Keratinocyte (primary cell): ENCODE data around the gene UBLCP1. TPM values are rescaled to one million over a fixed set of nuclear protein-coding genes. Genes with fewer than 3 reads are reported as not detected.

Experiments
- DNase-seq: peaks from one replicate; pipeline ENCODE4 v3.0.0-alpha.2; 2011; ENCODE audit warnings: low read depth, missing footprints, low spot score
- FAIRE-seq: peaks from 2 replicates; lab custom pipeline; 2011; peaks lifted over from hg19 to GRCh38; lab: Jason Lieb, UNC
- H2AFZ ChIP-seq: 2 replicates; pipeline ENCODE4 v1.6.0; 2012; ENCODE audit warnings: low read length, control low read depth, inconsistent platforms; ENCODE audit not compliant: control insufficient read depth
- H3K27ac ChIP-seq: 2 replicates; pipeline ENCODE4 v1.5.1; 2011; ENCODE audit warnings: low read length; ENCODE audit not compliant: control insufficient read depth, insufficient read depth
- H3K27me3 ChIP-seq: 3 replicates; pipeline ENCODE4 v1.6.0; 2011; ENCODE audit warnings: low read length; ENCODE audit not compliant: control insufficient read depth, insufficient read depth; ENCODE audit errors: extremely low read depth
- H3K36me3 ChIP-seq, 2 experiments: 2 replicates in 1 of 2; 3 replicates in 1 of 2; pipeline ENCODE4 v1.5.1; 2011; ENCODE audit warnings: low read length in 2 of 2, mild to moderate bottlenecking in 1 of 2; ENCODE audit not compliant: control insufficient read depth in 2 of 2, insufficient read depth in 2 of 2; ENCODE audit errors: extremely low read depth in 1 of 2
- H3K4me1 ChIP-seq: 3 replicates; pipeline ENCODE4 v1.5.1; 2011; ENCODE audit warnings: low read length; ENCODE audit not compliant: control insufficient read depth, insufficient read depth; ENCODE audit errors: extremely low read depth
- H3K4me2 ChIP-seq: 3 replicates; pipeline ENCODE4 v1.6.0; 2011; ENCODE audit warnings: low read depth, low read length; ENCODE audit not compliant: control insufficient read depth, insufficient read depth; ENCODE audit errors: extremely low read depth
- H3K4me3 ChIP-seq, 3 experiments: fragments of 200-600 bp in 1 of 3; sonication (generic) in 1 of 3; 2 replicates in 2 of 3; 3 replicates in 1 of 3; pipeline ENCODE4 v1.5.1; 2011 to 2016; ENCODE audit warnings: low read length in 3 of 3, mild to moderate bottlenecking in 3 of 3, control low read depth in 2 of 3, inconsistent platforms in 1 of 3, low read depth in 1 of 3, mixed read lengths in 1 of 3, mixed run types in 1 of 3, moderate library complexity in 1 of 3; ENCODE audit not compliant: control insufficient read depth in 2 of 3, insufficient read depth in 2 of 3; ENCODE audit errors: extremely low read depth in 1 of 3
- H3K79me2 ChIP-seq: 2 replicates; pipeline ENCODE4 v1.6.0; 2012; ENCODE audit warnings: low read length; ENCODE audit not compliant: control insufficient read depth, insufficient read depth
- H3K9ac ChIP-seq: 3 replicates; pipeline ENCODE4 v1.6.0; 2011; ENCODE audit warnings: low read length; ENCODE audit not compliant: control insufficient read depth, insufficient read depth; ENCODE audit errors: extremely low read depth
- H3K9me1 ChIP-seq: 3 replicates; pipeline ENCODE4 v1.6.0; 2011; ENCODE audit warnings: low read length; ENCODE audit not compliant: control insufficient read depth, insufficient read depth; ENCODE audit errors: extremely low read depth
- H3K9me3 ChIP-seq: 2 replicates; pipeline ENCODE4 v1.5.1; 2012; ENCODE audit warnings: low read depth, low read length; ENCODE audit not compliant: control insufficient read depth
- H4K20me1 ChIP-seq: 3 replicates; pipeline ENCODE4 v1.6.0; 2011; ENCODE audit warnings: low read length; ENCODE audit not compliant: control insufficient read depth, insufficient read depth; ENCODE audit errors: extremely low read depth
- EZH2 ChIP-seq: IDR thresholded peaks from one replicate; pipeline ENCODE4 v1.6.1; 2012; ENCODE audit warnings: inconsistent platforms, mild to moderate bottlenecking, low read length, moderate library complexity
- dilution Hi-C: fragments of 300-500 bp; cut with MboI; formaldehyde crosslinking; loops from one replicate; pipeline ENCODE4 v1.7.0; 2020; ENCODE audit warnings: low sequenced_read_pairs; ENCODE audit not compliant: extremely low pct_ligation_motif_present
- polyA plus RNA-seq, 5 experiments: library from polyadenylated mRNA; depleted of rRNA in 3 of 5; stranded (reverse) in 3 of 5; stranded (forward) in 1 of 5; unstranded in 1 of 5; fragments of >200 nt; gene quantifications; 1 replicate in 1 of 5; 2 replicates in 3 of 5; 3 replicates in 1 of 5; pipeline versions ENCODE4 v1.2.1 to v1.2.3, GENCODE V29; 2011 to 2012; ENCODE audit warnings: missing spikeins in 2 of 5, low read depth in 1 of 5, low replicate concordance in 1 of 5
- TF ChIP-seq, protein P1 (sequence below), 3 experiments: IDR thresholded peaks in 1 of 3; conservative IDR thresholded peaks in 1 of 3; optimal IDR thresholded peaks in 1 of 3; 2 replicates in 2 of 3; 3 replicates in 1 of 3; pipeline versions ENCODE3 to v1.5.1; 2011; ENCODE audit warnings: low read length in 3 of 3, mild to moderate bottlenecking in 3 of 3, moderate library complexity in 2 of 3, control low read depth in 1 of 3, inconsistent platforms in 1 of 3; ENCODE audit not compliant: insufficient read depth in 2 of 3; ENCODE audit errors: extremely low read depth in 1 of 3

Gene UBLCP1
- polyA plus RNA-seq, 1 donor (not counting 4 experiments of a cell fraction or from before 2014, with no cell fraction given), result 42.5 TPM

DNA sequence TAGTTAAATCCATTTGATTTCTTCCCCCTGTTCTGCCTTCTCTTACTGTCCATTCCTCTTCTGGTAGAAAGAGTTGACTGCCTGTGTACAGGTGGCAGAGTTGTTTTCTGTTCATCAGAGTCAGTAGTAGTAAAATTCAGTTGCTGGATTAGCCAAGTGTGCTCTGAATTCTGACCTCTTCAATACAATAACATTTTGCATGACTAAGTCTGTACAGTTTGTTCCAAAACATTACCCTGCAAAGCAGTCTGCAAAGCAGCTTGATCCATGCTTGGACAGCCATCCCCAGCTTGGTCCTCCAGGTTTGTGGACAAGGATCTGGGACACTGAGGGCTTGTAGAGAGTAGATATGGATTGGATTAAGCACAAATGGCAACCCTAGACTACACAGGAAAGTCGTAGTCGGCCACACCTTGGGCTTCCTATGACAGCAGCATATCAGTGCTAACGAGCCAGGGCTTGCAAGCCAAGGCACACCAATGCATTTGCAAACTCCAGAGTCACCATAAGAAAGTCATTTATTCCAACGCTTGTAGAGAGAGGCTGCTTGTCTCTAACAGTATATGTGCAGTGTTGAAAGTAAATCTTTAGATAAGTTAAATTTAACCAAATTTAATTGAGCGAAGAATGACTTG, 42.0 kb downstream of the UBLCP1 start:
- Histone ChIP-seq H3K4me2 (peak overlapping the region; percentile 63), H3K4me3 (no peak overlapping the region), H4K20me1 (no peaks in the 10 kb centered on the region), H2AFZ (peak overlapping the region; percentile 82), H3K27ac (no peak overlapping the region), H3K27me3 (no peaks in the 10 kb centered on the region), H3K9me3 (no peaks in the 10 kb centered on the region), H3K36me3 (no peaks in the 10 kb centered on the region), H3K9me1 (no peaks in the 10 kb centered on the region), H3K4me1 (peaks cover 10% of the 10 kb centered on the region), H3K9ac (no peak overlapping the region), H3K79me2 (no peaks in the 10 kb centered on the region)
- TF ChIP-seq, protein P1, sequence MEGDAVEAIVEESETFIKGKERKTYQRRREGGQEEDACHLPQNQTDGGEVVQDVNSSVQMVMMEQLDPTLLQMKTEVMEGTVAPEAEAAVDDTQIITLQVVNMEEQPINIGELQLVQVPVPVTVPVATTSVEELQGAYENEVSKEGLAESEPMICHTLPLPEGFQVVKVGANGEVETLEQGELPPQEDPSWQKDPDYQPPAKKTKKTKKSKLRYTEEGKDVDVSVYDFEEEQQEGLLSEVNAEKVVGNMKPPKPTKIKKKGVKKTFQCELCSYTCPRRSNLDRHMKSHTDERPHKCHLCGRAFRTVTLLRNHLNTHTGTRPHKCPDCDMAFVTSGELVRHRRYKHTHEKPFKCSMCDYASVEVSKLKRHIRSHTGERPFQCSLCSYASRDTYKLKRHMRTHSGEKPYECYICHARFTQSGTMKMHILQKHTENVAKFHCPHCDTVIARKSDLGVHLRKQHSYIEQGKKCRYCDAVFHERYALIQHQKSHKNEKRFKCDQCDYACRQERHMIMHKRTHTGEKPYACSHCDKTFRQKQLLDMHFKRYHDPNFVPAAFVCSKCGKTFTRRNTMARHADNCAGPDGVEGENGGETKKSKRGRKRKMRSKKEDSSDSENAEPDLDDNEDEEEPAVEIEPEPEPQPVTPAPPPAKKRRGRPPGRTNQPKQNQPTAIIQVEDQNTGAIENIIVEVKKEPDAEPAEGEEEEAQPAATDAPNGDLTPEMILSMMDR (optimal IDR thresholded peaks at IDR 0.05 in 1 of 3, IDR thresholded peaks at IDR 0.05 in 1 of 3, conservative IDR thresholded peaks at IDR 0.05 in 1 of 3; ENCODE audit: extremely low read depth in 1 of 3, insufficient read depth in 2 of 3, low read length in 3 of 3), result no peak
- TF ChIP-seq EZH2, result no peak
- DNase-seq (no peak), FAIRE-seq (peak; percentile 92)
- dilution Hi-C loops, result no loop called here

DNA sequence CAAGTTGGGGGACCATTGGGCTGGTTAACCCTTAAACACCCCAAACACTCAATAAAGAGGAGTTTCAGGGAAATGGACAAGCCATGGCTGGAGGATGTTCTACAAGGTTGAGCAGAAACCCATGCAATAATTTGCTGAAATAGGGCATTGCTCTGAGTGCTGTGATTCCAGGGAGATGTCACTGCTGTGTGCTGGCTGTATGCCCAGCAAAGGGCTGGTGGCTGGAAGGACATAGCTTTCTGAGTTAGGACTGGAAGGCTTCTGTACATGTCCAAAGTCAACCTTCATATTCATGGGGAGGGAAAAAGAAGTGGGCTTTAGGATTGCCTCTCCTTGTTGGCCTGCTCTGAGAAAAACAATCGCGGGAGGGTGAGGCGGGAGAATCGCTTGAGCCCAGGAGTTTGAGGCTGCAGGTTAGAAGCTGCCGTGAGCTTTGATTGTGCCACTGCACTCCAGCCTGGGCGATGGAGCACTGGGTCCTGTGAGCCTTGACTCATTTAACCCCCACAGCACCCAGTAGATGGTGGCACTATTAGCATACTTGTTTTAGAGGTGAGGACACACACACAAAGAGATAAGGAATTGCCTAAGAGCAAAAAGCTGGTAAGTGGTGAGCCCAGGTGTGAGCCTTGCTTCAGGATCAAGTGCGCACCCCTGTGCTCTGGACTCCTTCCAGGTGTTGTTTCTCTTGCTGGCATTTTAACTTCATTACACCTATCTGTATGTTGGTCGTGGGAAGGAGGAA, 46.8 kb downstream of the UBLCP1 start:
- Histone ChIP-seq H3K4me1 (peaks cover 21% of the 10 kb centered on the region), H3K4me2 (peak overlapping the region; percentile 90), H3K9me3 (no peaks in the 10 kb centered on the region), H3K27me3 (no peaks in the 10 kb centered on the region), H3K36me3 (no peaks in the 10 kb centered on the region), H3K79me2 (no peaks in the 10 kb centered on the region), H3K4me3 (no peak overlapping the region), H4K20me1 (no peaks in the 10 kb centered on the region), H3K9me1 (no peaks in the 10 kb centered on the region), H3K27ac (no peak overlapping the region), H3K9ac (peak overlapping the region; percentile 46), H2AFZ (peak overlapping the region; percentile 82)
- no peak for DNase-seq
- no peak for FAIRE-seq
- dilution Hi-C loops, result no loop called here
- no peak for TF ChIP-seq EZH2
- TF ChIP-seq, protein P1 (optimal IDR thresholded peaks at IDR 0.05 in 1 of 3, IDR thresholded peaks at IDR 0.05 in 1 of 3, conservative IDR thresholded peaks at IDR 0.05 in 1 of 3; ENCODE audit: extremely low read depth in 1 of 3, insufficient read depth in 2 of 3, low read length in 3 of 3), result no peak
